ENCODE data around the gene ENOPH1.
"Not testable (repeated sequence)": the region's sequence is repeated elsewhere in the genome, so short reads cannot be mapped to it uniquely, and the experiment has no call there.

Gene ENOPH1

GRCh38 chr4:82473621-82474164 lies 43.3 kb downstream of the ENOPH1 start:
- no peak for DNase-seq

- not testable (repeated sequence) for DNase-seq
Observed at GRCh38 chr4:82475931-82476330, 45.5 kb downstream of the ENOPH1 start.

GRCh38 chr4:82477469-82477868 lies 47.1 kb downstream of the ENOPH1 start:
- DNase-seq = not testable (repeated sequence)

GRCh38 chr4:82479562-82479961 lies 49.2 kb downstream of the ENOPH1 start:
- no peak for DNase-seq

GRCh38 chr4:82480771-82481505 lies 50.5 kb downstream of the ENOPH1 start:
- no peak for DNase-seq

- DNase-seq = no peak
Observed at GRCh38 chr4:82481506-82481840, 51.1 kb downstream of the ENOPH1 start.

GRCh38 chr4:82482387-82482786 lies 52.0 kb downstream of the ENOPH1 start:
- no peak for DNase-seq

- DNase-seq = no peak
Observed at GRCh38 chr4:82484996-82485783, 54.8 kb downstream of the ENOPH1 start.

GRCh38 chr4:82489076-82489475 lies 58.7 kb downstream of the ENOPH1 start:
- no peak for DNase-seq

GRCh38 chr4:82489987-82490386 lies 59.6 kb downstream of the ENOPH1 start:
- no peak for DNase-seq

GRCh38 chr4:82491251-82491960 lies 61.0 kb downstream of the ENOPH1 start:
- no peak for DNase-seq

GRCh38 chr4:82493721-82494425 lies 63.5 kb downstream of the ENOPH1 start:
- no peak for DNase-seq

- no peak for DNase-seq
Observed at GRCh38 chr4:82495666-82496065, 65.3 kb downstream of the ENOPH1 start.

GRCh38 chr4:82496349-82496748 lies 66.0 kb downstream of the ENOPH1 start:
- no peak for DNase-seq

- DNase-seq = no peak
Observed at GRCh38 chr4:82499738-82500434, 69.5 kb downstream of the ENOPH1 start.

- DNase-seq = no peak
Observed at GRCh38 chr4:82500435-82501153, 70.2 kb downstream of the ENOPH1 start.

- no peak for DNase-seq
Observed at GRCh38 chr4:82501154-82501442, 70.7 kb downstream of the ENOPH1 start.

GRCh38 chr4:82508011-82508410 lies 77.6 kb downstream of the ENOPH1 start:
- DNase-seq = no peak

GRCh38 chr4:82508806-82509428 lies 78.5 kb downstream of the ENOPH1 start:
- DNase-seq = no peak

- DNase-seq = no peak
Observed at GRCh38 chr4:82510216-82510615, 79.8 kb downstream of the ENOPH1 start.

Data from suppressor macrophage treated with lipopolysaccharide for 4 hours (primary cell).